HFF-Myc (cell line): ENCODE data around the gene GAK.

Experiments
- DNase-seq: peaks from one replicate; pipeline ENCODE4 v3.0.0-alpha.2; 2011; ENCODE audit warnings: low read depth; ENCODE audit errors: extremely low read depth
- H3K4me3 ChIP-seq: replicated peaks from 2 replicates; pipeline ENCODE4 v1.5.1; 2011; ENCODE audit warnings: low read depth, mild to moderate bottlenecking, control low read depth, low read length
- CTCF ChIP-seq: IDR thresholded peaks from 2 replicates; pipeline ENCODE4 v1.5.1; 2012; ENCODE audit warnings: mild to moderate bottlenecking, low read depth, low read length, control low read depth; ENCODE audit errors: missing control alignments

GAK gene

GRCh38 chr4:882646-883045 is 49.5 kb downstream of the GAK start:
- H3K4me3 ChIP-seq = no peak overlapping the region
- DNase-seq = no peak
- TF ChIP-seq CTCF = no peak

GRCh38 chr4:881709-882108 is 50.4 kb downstream of the GAK start:
- no peak for TF ChIP-seq CTCF
- no peak for DNase-seq
- H3K4me3 ChIP-seq = no peak overlapping the region

- TF ChIP-seq CTCF = no peak
Observed at GRCh38 chr4:880684-881405, 51.3 kb downstream of the GAK start.

GRCh38 chr4:879729-880077 is 52.4 kb downstream of the GAK start:
- no peak overlapping the region for H3K4me3 ChIP-seq
- TF ChIP-seq CTCF = no peak
- no peak for DNase-seq

More at GRCh38 chr4:880684-881405, 51.3 kb downstream of the GAK start:
- no peak for DNase-seq
- no peak overlapping the region for H3K4me3 ChIP-seq

- DNase-seq = no peak
- no peak for TF ChIP-seq CTCF
- H3K4me3 ChIP-seq = no peak overlapping the region
Observed at GRCh38 chr4:878796-879728, 53.1 kb downstream of the GAK start.

GRCh38 chr4:877502-877901 is 54.6 kb downstream of the GAK start:
- TF ChIP-seq CTCF = no peak
- no peak for DNase-seq

More at GRCh38 chr4:877502-877901, 54.6 kb downstream of the GAK start:
- no peak overlapping the region for H3K4me3 ChIP-seq
